ENCODE data around the gene DAAM2.

Gene DAAM2

DNA sequence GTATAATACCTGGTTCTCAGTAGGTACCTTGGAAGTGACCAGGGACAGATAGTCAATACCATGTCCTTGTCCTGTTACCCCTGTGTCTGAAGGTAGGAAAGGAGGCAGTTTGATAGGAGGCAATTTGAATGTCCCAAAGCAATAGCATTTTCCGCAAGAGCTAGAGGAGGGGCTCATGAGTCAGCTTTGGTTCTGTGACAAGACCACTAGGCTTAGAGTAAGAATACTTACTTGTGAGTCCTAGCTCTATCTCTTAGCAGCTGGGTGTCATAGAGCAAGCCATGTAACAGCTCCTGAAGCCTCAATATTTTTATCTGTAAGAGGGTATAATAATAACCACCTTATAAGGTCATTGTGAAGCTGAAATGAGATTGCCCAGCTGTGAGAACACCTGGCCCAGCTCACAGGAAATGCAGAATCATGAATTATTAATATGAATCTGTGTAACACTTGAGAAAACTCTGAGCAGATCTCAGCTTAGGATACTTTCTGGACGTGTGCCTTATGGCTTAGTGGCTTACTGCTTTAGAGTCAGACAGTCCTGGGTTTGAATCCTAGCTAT, 58.6 kb downstream of the DAAM2 start:
- DNase-seq = no peak

DNA sequence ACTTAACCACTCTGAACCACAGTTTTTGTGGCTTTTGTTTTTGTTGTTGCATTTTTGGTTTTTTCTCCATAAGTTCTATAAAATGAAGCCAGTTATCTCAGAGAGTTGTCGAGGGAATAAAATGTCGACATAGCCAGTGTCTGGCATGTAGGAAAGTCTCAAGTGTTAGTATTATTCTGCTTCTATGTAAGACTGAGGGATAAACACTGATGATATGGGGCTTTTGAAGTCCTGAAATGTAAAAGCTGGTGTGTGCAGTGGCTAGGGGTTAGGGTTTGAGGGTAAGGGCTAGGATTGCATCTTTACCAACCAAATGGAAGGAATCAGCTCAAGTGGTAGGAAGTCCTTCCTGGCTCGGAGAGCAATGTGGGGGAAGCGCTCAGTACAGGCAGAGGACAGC, 59.2 kb downstream of the DAAM2 start:
- DNase-seq = no peak

DNA sequence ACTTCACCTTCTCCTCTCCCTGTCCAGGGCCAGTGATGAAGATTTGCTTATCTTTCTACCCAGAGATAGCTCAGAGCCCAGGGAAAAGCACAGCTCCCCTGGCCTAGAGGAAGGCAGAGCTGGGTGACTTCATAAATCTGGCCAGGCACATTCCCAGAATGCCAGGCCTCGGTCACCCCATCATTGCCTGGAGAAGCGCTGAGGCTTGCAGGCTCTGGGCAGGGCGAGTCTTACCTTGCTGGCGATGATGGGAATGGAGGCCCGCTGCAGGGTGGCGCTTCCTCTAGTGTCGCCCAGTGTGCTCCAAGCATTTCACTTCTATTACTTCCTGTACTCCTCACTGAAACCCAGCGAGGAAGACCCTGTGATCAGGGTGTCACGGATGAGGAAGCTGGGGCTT, 60.1 kb downstream of the DAAM2 start:
- no peak for DNase-seq

DNA sequence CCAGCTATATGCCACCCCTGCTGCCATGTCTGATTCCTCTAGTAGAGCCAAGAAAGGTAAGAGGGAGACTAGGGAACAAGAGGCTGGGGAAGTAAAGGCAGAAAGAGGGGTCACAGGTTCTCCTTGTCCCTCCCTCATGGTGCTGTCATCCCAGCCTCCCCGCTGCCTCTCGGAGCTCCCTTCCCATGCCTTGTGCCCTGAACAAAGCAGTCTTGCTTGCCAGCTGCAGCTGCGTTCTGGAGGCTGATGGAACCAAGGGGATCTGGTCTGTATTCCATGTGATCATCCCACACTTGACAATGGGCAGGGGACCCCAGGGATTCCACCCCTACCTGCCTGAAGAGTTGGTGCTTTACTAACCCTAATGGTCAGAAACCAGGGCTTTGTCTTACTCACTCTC, 61.4 kb downstream of the DAAM2 start:
- no peak for DNase-seq

DNA sequence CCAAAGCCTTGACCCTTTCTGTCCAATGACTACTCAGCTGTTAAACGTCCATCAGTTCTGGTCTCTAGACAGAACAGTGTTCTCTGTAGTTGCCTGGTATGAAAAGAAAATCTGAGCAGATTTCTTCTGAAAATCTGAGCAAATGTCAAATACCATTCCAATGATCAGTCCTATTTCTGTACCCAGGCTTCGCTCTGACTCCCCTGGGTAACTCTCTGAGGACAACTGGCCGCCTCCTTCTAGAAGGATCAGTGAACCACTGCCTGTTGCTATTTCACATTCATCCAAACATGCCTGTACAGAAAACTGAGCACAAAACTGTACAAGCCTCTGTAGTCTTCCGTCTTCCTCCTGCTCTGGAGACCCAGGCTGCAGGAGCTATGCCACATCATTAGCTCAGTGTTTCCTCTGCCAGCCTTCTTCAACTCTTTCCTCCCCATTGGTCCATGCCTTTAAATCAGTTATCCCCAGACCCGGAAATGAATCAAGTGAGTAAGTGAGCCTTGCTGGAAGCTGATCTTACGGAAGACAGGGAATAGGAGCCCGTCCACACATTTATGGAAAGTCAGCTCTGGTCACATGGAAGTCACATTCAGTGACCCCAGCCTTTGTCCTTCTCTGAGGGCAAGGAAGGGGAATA, 63.3 kb downstream of the DAAM2 start:
- DNase-seq = no peak

DNA sequence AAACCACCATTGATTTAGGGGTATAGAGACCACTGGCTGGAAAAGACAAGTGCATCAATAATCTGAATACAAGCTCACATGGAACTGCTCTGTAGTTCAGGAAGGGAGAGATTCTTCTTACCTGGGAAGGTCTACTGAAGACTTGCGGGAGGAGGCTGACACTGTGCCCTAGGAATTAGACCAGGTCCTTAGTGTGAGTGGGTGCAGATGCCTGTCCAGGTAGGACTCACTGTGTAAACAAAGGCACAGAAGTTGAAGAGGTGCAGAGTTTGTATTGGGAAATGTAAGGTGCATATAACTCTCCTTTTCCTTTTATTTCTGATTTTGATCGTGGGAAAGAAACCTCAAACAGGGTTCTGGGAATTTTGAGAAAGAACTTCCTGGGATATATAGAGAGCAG, 66.8 kb downstream of the DAAM2 start:
- no peak for DNase-seq

DNA sequence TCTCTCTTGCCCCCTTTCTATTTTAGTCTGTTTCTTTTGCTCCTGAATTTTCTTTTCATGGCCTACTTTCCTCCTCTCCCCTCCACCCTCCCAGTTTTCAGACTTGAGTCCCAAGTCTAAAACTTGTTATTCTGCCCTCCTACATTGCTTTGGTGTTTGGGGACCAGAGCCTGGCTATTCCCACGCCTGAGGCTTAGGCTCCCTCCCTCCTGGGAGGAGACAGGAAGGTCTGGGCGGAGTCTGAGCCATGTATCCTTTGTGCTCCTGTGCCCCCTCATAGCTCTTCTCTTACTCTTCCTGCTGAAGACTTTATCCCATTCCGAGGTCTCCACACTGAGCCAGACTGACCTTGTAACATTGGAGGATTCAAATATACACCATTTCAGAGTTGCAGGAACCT, 69.5 kb downstream of the DAAM2 start:
- no peak for DNase-seq

DNA sequence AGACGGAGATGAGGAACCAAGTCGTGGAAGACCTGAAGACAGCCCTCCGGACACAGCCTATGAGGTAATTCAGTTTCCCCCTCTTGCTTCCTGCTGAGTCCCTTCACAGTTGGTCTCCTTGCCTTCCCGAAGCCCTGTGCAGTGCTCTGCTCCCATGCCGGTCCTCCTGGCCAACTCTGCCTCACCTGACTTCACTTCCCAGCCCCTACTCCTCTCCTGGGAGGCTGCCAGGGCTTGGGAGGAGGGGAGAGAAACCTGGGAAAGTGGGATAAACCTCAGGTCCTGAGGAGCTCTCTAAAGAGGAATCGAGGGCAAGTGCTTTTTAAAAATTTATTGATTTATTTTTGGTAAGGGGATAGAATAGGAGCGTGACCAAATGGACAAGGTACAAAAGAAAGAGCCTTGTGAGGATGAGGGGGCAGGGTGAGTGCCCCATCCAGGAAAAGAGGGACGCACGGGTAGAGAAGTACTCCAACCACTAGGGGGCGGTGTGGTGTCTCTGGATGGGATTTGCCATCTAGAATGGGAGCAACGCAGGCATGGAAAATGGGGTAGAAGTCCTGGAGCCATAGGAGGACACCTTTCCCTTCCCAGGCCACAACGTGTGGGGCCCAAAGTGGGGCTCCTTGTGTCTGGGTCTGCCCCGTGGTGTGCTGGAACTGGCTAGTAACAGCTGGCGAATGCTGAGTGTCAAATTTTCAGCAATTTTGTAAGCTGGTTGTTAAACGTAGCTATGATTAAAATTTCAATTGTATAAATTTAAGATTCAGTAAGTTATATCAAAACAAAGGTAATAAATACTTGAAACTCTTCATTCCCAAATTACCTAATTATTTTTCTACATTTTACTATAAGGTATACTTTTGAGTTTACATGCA, 73.1 kb downstream of the DAAM2 start:
- no peak for DNase-seq

DNA sequence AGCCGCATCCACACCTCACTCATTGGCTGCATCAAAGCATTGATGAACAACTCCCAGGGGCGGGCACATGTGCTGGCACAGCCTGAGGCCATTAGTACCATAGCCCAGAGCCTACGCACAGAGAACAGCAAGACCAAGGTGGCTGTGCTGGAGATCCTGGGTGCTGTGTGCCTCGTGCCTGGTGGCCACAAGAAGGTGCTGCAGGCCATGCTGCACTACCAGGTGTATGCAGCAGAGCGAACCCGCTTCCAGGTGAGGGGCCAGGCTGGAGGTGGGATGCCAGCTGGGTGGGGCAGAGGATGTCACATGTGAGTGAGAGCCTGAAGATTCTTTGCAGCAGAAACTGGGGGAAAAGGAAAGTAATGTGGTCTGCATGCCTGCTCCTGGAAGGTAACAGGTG, 75.4 kb downstream of the DAAM2 start:
- no peak for DNase-seq

DNA sequence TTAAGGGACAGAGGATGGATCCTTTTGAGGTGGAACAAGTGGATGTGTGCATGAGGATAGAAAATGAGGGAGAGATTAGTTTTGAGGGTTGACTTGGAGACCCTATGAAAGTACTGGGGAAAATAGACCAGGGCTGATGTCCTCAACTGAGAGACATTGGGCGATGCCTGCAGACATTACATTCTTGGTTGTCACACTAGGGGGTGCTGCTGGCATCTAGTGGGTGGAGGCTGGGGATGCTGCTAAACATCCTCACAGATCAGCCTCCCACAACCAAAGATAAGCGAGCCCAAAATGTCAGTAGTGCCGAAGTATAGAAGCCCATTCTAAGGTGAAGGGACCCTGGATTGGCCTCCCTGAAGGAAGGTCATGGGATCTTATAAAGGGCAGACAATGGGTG, 78.8 kb downstream of the DAAM2 start:
- DNase-seq = no peak

DNA sequence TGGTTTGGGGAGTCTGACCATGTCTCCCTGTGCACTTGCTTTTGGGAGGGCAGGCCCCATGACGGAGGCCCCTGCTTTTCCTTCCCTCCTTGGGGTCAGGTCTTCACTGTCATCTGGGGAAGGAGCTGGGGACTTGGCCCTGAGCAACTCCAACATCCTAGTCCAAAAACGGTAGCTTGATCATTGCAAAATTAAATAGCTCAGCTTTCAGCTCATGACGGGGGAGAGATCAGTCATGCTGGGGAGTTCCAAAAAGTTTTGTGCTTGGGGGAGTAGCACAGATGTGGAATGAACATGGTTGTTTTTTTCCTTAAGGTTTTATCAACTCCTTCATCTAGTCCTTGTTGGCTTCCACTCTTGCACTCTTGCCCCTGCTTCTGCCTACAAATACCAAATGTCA, 81.3 kb downstream of the DAAM2 start:
- no peak for DNase-seq

DNA sequence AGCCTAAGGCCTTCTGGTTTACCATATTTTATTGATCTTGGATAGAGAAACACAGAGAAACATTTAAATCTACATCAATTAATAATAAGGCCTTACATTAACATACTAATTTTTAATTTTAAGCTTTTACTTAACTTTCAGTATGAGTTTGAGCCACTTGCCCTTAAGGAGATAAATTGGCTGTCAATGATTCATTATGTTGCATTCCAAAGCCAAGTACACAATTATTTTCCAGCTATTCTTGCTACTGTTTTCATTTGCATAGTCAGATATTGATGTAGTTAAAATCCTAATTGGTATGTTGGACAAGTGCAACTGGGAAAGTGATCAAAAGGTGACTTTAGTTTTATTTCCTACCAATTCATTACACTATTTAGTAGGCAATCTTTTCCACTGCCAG, 83.9 kb downstream of the DAAM2 start:
- no peak for DNase-seq

DNA sequence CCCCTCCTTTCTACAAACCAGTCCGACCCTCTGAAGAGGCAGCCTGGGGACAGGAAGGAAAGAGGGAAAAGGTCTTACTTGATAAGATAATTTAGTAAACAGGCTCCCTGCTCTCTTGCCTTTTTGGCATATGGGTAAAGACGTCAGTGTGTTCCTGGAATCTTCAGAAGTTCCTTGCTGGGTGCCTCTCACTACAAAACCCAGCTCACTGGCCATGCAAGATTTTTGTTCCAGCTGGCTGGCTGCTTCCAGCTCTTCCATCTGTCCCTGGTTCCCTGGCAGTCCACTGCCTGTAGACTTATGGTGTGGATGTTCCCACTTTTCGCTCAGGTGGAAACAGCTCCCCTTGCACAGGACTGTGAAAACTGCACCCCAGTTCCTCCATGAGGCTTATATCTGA, 84.7 kb downstream of the DAAM2 start:
- no peak for DNase-seq

DNA sequence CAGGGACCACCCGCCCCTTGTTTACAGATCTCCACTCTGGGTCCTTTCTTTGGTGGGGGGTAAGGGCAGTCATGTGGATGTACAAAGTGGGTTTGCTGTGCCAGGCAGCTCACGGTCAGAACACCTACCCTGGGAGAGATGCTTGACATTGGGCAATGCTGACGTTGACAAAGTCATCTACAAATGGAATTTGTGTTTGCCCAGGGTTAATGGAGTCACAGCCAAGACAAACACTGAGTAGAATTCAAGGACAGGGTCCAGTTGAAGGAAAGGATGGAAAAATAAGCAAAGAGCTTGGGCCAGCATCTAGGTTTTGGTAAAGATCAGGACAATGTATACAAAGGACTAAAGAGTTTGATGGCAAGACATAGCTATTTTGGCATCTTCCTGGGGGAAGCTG, 87.4 kb downstream of the DAAM2 start:
- DNase-seq = no peak

DNA sequence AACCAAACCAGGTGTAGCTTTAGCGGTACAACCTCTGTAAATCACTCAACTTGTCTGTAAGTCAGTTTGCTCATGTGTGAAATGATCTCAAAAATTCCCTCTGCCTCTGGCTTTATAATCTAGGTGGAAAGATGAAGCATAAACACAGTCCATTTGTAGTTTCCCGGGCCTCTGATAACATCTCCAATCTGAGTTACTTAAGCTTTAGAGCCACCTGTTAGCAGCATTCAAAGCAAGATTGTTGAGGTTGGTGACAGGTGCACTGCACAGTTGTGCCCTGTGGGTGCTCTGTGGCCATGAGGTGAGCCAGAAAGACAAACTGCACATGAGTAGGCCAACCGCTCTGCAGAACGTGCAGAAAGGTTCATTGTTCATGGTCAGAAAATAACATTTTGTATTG, 88.4 kb downstream of the DAAM2 start:
- no peak for DNase-seq

DNA sequence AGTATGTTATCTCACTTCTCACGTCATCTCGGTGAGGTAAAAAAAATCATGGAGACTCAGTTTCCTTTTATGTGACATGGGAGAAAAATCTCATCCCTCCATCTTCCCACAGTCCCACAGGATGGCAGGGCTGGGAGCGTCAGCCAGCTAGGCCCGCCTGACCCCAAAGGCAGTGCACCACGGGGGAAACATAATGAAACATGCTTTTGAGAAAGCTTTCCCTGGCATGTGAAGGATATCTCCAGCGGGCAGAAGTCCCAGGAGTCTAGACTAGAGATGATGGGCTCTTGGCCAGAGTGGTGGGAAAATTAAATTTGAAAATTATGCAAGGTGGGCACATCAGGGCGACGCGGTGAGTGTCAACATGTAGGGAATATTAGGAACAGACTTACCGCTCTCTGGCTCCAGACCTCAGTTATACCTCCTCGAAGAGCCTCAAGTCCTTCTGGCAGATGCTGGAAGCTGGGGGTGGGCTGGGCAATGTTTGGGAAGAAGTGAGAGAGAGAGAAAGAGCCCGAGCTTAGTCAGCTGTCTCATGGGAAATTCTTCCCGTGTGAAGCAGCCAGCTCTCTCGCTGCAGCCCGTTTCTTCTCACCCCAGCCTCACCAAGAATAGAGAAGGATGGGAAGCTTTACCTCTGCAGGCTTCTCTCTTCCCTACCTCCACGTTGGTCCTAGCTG, 89.8 kb downstream of the DAAM2 start:
- no peak for DNase-seq

DNA sequence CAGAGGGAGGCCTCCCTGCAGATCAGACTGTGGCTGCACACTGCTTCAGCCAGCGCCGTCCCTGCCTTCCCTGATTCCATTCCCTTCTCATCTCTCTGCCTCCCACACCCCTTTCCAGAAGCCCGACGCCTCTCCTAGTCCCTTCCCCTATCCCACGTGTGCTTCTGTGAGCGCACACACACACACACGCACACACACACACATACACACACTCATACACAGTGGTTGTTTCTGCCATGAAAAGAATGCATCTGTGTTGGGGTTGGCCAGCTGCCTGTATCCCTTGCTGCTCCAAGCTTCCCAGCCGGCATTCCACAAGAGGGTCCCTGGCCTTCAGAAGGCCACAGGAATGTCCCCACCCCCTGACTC, 90.3 kb downstream of the DAAM2 start:
- DNase-seq = no peak

DNA sequence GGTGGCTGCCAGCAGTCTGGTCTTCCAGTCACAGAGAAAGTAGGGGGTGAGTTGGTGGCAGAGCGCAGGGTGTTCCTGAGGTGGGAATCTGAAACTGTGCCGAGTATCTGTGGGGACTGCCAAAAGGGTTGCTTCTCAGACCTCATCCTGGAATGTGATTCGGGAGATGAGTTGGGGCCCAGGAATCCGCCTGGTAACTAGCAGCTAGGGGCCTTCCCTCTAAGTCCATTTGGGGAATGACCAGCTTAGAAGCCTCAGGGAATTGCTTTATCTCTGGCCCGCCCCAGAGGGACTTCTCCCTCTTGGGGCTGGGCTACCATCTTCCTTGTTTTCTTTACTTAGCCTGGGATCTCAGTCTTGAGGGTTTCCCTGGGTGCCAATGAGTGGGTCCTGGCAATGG, 92.5 kb downstream of the DAAM2 start:
- no peak for DNase-seq

DNA sequence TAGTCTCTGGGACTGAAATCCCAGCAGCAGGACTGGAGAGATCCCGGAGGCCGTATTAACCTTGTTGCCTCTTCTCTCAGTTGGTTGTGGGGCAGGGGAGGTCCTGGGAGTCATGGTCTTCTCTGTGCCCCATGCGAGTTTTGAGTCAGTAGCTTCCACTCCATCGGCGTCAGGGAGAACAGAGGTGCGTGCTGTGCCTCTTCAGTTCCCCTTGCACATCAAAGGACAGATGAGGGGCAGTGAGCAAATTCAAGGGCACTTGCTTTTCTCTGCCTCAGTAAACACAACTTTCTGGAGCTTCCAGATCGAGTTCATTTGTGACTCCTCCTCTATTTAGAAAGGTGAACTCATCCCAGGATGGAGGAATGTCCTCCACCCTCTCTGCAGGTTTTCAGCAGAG, 93.5 kb downstream of the DAAM2 start:
- no peak for DNase-seq

DNA sequence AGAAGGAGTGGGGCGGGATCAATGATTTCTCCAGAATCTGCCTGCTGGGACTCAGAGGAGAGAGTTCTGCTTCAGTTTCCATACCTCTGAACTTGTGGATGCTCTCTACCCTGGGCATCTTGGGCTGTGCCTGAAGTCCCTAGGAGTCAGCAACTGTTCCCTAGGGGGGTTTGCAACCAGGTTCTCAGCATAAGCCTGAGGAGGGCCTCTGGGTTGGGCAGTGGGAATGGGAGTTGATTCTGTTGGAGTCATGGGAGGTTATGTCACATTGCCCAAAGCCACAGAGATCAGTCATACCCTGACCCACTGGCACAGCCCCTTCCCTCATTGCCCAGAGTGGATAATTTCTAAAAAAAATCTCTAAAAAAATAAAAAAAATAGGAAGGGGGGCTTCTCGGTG, 94.7 kb downstream of the DAAM2 start:
- no peak for DNase-seq

DNA sequence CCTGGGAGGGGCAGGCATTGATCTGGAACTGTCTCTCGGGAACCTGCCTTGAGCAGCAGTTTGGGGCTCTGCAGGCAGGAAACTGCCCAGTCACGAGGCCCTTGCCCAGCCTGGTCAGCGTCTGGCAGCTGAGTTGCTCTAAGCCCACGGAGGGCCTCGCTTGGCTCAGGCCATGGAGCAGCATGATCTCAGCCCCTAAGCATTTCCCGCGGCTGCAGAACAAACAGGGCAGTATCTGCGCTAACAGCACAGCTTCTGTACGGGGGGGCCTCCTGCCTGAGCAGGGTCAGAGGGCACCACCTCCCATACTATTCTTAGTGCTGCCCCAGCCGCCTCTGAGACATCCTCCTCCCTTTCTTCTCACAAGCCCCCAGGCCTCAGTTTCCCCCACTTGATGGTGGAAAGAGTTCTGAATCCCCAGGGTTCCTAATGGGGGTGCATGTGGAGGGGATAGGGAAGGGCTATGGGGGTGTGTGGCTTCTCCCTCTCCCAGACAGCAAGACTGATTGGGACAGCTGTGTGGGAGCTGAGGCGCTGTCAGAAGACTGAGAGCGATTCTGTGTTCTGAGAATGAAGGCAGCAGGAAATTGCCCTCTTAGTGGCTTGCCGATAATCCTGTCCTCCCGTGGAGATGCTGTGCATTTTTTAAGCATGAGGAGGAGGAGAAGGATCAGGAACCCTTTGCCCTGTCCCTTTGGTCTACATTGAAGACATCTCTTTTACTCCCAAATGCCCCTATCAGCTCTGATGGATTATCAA, 95.7 kb downstream of the DAAM2 start:
- no peak for DNase-seq

DNA sequence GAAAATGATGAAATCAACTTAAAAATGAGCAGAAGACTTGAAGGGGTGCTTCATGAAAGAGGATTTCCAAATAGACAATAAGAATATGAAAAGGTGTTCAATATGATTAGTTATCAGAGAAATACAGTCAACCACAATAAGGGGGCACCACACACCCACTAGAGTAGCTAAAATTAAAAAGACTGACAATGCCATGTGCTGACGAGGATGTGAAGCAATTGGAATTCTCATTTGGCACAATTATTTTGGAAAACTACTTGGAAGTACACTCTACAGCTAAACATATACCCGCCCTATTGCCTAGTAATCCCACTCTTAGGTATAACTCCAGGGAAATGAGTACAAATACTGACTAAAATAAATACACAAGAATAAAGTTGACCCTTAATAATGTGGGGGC, 97.1 kb downstream of the DAAM2 start:
- no peak for DNase-seq

DNA sequence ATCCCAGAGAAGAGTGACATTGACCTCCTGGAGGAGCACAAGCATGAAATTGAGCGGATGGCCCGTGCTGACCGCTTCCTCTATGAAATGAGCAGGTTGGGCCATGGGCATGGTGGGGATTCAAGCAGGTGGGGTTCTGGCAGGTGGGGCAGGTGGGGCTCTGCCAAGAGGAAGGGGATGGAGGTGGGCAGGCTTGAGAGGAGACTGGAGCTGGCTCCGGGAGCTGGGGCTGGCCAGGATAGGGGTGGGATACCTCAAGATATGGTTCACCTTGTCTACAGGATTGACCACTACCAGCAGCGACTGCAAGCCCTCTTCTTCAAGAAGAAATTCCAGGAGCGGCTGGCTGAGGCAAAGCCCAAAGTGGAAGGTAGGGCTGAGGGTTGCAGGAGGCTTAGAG, 99.2 kb downstream of the DAAM2 start:
- DNase-seq = no peak
